Stimulated activated memory B cell treated with anti-CD40 and anti-IgM and Interleukin-4, amounts not matched to agents 10 μg/mL and 1 μg/mL and 100 μg/mL, for 72 hours (primary cell): ENCODE measurements around the gene LPO.

ENCODE experiments used
- ATAC-seq: fragments of 150-1000 bp; cut with Tn5 transposase; 2 replicates; pipeline ENCODE4 v1.10.0; 2021
- H3K27ac Mint-ChIP-seq: one replicate; pipeline ENCODE4 v1.8.0; 2022; ENCODE audit warnings: mild to moderate bottlenecking, mixed read lengths
- H3K27me3 Mint-ChIP-seq: one replicate; pipeline ENCODE4 v1.8.0; 2022; ENCODE audit warnings: mixed read lengths
- H3K36me3 Mint-ChIP-seq: one replicate; pipeline ENCODE4 v1.8.0; 2022; ENCODE audit warnings: mixed read lengths
- H3K4me1 Mint-ChIP-seq: one replicate; pipeline ENCODE4 v1.8.0; 2022; ENCODE audit warnings: mixed read lengths
- H3K4me3 Mint-ChIP-seq: one replicate; pipeline ENCODE4 v1.8.0; 2022; ENCODE audit warnings: mild to moderate bottlenecking, moderate library complexity, mixed read lengths
- H3K9me3 Mint-ChIP-seq: one replicate; pipeline ENCODE4 v1.8.0; 2022; ENCODE audit warnings: mixed read lengths

The LPO gene

GRCh38 chr17:58238147-58238634, at the start of gene LPO:
TSS of gene LPO (plus strand) at chr17:58238584. CDS start at chr17:58242980, 4,396 bp downstream.
- Mint-ChIP-seq H3K27ac (no peak within 1 kb of the TSS), H3K9me3 (no peaks in the 10 kb centered on the region), H3K4me1 (peaks cover 17% of the 10 kb centered on the region), H3K27me3 (peaks cover 37% of the 10 kb centered on the region), H3K36me3 (no peaks in the 10 kb centered on the region), H3K4me3 (no peak within 1 kb of the TSS)
- ATAC-seq, result no peak

GRCh38 chr17:58189436-58190146, 48.8 kb upstream of the LPO start:
- no peaks in the 10 kb centered on the region for H3K36me3 Mint-ChIP-seq
- H3K9me3 Mint-ChIP-seq, result no peaks in the 10 kb centered on the region
- peaks cover 14% of the 10 kb centered on the region for H3K4me1 Mint-ChIP-seq
- H3K27me3 Mint-ChIP-seq, result peaks cover 64% of the 10 kb centered on the region
- H3K27ac Mint-ChIP-seq, result no peak overlapping the region
- no peak overlapping the region for H3K4me3 Mint-ChIP-seq
- ATAC-seq, result no peak

- no peak for ATAC-seq
- H3K9me3 Mint-ChIP-seq, result no peaks in the 10 kb centered on the region
These were observed 47.0 kb upstream of the LPO start for GRCh38 chr17:58191241-58191896.

GRCh38 chr17:58192612-58193011, 45.8 kb upstream of the LPO start, which contains the start of gene EPX:
TSS of gene EPX (plus strand) at chr17:58192726. CDS start at chr17:58192847, 121 bp downstream.
- Mint-ChIP-seq H3K4me1 (no peaks in the 10 kb centered on the region), H3K27me3 (peaks cover 76% of the 10 kb centered on the region), H3K9me3 (no peaks in the 10 kb centered on the region), H3K36me3 (no peaks in the 10 kb centered on the region), H3K4me3 (no peak within 1 kb of the TSS), H3K27ac (no peak within 1 kb of the TSS)
- ATAC-seq, result no peak

More at GRCh38 chr17:58191241-58191896, 47.0 kb upstream of the LPO start:
- Mint-ChIP-seq H3K4me1 (peaks cover 3% of the 10 kb centered on the region), H3K27ac (no peak overlapping the region), H3K27me3 (peaks cover 73% of the 10 kb centered on the region), H3K4me3 (no peak overlapping the region), H3K36me3 (no peaks in the 10 kb centered on the region)

- Mint-ChIP-seq H3K9me3 (no peaks in the 10 kb centered on the region), H3K27ac (no peak overlapping the region), H3K4me1 (no peaks in the 10 kb centered on the region), H3K4me3 (no peak overlapping the region), H3K27me3 (peaks cover 82% of the 10 kb centered on the region), H3K36me3 (no peaks in the 10 kb centered on the region)
- no peak for ATAC-seq
These were observed 44.6 kb upstream of the LPO start for GRCh38 chr17:58193641-58194255.

- no peaks in the 10 kb centered on the region for H3K9me3 Mint-ChIP-seq
- H3K36me3 Mint-ChIP-seq, result no peaks in the 10 kb centered on the region
- no peak overlapping the region for H3K4me3 Mint-ChIP-seq
- ATAC-seq, result no peak
- H3K27me3 Mint-ChIP-seq, result peaks cover 83% of the 10 kb centered on the region
- H3K4me1 Mint-ChIP-seq, result peaks cover 6% of the 10 kb centered on the region
- H3K27ac Mint-ChIP-seq, result no peak overlapping the region
These were observed 42.8 kb upstream of the LPO start for GRCh38 chr17:58195518-58196123.

- H3K27me3 Mint-ChIP-seq, result peaks cover 73% of the 10 kb centered on the region
- no peak overlapping the region for H3K4me3 Mint-ChIP-seq
- H3K36me3 Mint-ChIP-seq, result no peaks in the 10 kb centered on the region
- H3K27ac Mint-ChIP-seq, result no peak overlapping the region
- peaks cover 6% of the 10 kb centered on the region for H3K4me1 Mint-ChIP-seq
- no peak for ATAC-seq
- no peaks in the 10 kb centered on the region for H3K9me3 Mint-ChIP-seq
These were observed 41.8 kb upstream of the LPO start for GRCh38 chr17:58196610-58197009.

- H3K27me3 Mint-ChIP-seq, result peaks cover 46% of the 10 kb centered on the region
- no peak overlapping the region for H3K27ac Mint-ChIP-seq
- H3K36me3 Mint-ChIP-seq, result peaks cover 3% of the 10 kb centered on the region
- H3K9me3 Mint-ChIP-seq, result no peaks in the 10 kb centered on the region
- peak; percentile 82 for ATAC-seq
- peak overlapping the region; percentile 13 for H3K4me3 Mint-ChIP-seq
- peaks cover 6% of the 10 kb centered on the region for H3K4me1 Mint-ChIP-seq
These were observed 38.3 kb upstream of the LPO start for GRCh38 chr17:58200024-58200633.

- H3K36me3 Mint-ChIP-seq, result peaks cover 18% of the 10 kb centered on the region
- no peaks in the 10 kb centered on the region for H3K9me3 Mint-ChIP-seq
- peaks cover 6% of the 10 kb centered on the region for H3K4me1 Mint-ChIP-seq
- H3K27ac Mint-ChIP-seq, result no peak overlapping the region
- H3K27me3 Mint-ChIP-seq, result peaks cover 25% of the 10 kb centered on the region
- no peak for ATAC-seq
- H3K4me3 Mint-ChIP-seq, result no peak overlapping the region
These were observed 35.5 kb upstream of the LPO start for GRCh38 chr17:58202859-58203258.

GRCh38 chr17:58204796-58205195, 33.6 kb upstream of the LPO start:
- Mint-ChIP-seq H3K27ac (no peak overlapping the region), H3K9me3 (no peaks in the 10 kb centered on the region)

GRCh38 chr17:58205936-58206335, 32.4 kb upstream of the LPO start:
- Mint-ChIP-seq H3K27ac (no peak overlapping the region), H3K4me1 (no peaks in the 10 kb centered on the region), H3K36me3 (peaks cover 45% of the 10 kb centered on the region), H3K27me3 (no peaks in the 10 kb centered on the region), H3K9me3 (no peaks in the 10 kb centered on the region), H3K4me3 (no peak overlapping the region)
- ATAC-seq, result no peak

More at GRCh38 chr17:58204796-58205195, 33.6 kb upstream of the LPO start:
- Mint-ChIP-seq H3K27me3 (peaks cover 7% of the 10 kb centered on the region), H3K4me3 (no peak overlapping the region), H3K36me3 (peaks cover 34% of the 10 kb centered on the region), H3K4me1 (peaks cover 6% of the 10 kb centered on the region)
- ATAC-seq, result no peak

GRCh38 chr17:58207451-58207850, 30.9 kb upstream of the LPO start:
- Mint-ChIP-seq H3K36me3 (peaks cover 52% of the 10 kb centered on the region), H3K27ac (no peak overlapping the region), H3K9me3 (no peaks in the 10 kb centered on the region), H3K4me3 (no peak overlapping the region), H3K27me3 (no peaks in the 10 kb centered on the region), H3K4me1 (no peaks in the 10 kb centered on the region)
- ATAC-seq, result no peak

GRCh38 chr17:58208344-58208743, 30.0 kb upstream of the LPO start:
- H3K27ac Mint-ChIP-seq, result no peak overlapping the region
- H3K4me3 Mint-ChIP-seq, result no peak overlapping the region
- no peaks in the 10 kb centered on the region for H3K4me1 Mint-ChIP-seq

GRCh38 chr17:58210922-58211321, 27.5 kb upstream of the LPO start:
- H3K27ac Mint-ChIP-seq, result no peak overlapping the region
- H3K4me3 Mint-ChIP-seq, result no peak overlapping the region
- H3K4me1 Mint-ChIP-seq, result no peaks in the 10 kb centered on the region
- ATAC-seq, result no peak
- no peaks in the 10 kb centered on the region for H3K9me3 Mint-ChIP-seq
- H3K27me3 Mint-ChIP-seq, result no peaks in the 10 kb centered on the region
- H3K36me3 Mint-ChIP-seq, result peaks cover 54% of the 10 kb centered on the region

More at GRCh38 chr17:58208344-58208743, 30.0 kb upstream of the LPO start:
- no peaks in the 10 kb centered on the region for H3K9me3 Mint-ChIP-seq
- ATAC-seq, result no peak
- H3K36me3 Mint-ChIP-seq, result peaks cover 58% of the 10 kb centered on the region
- no peaks in the 10 kb centered on the region for H3K27me3 Mint-ChIP-seq

- no peak for ATAC-seq
- peaks cover 13% of the 10 kb centered on the region for H3K4me1 Mint-ChIP-seq
- H3K27me3 Mint-ChIP-seq, result no peaks in the 10 kb centered on the region
- no peak overlapping the region for H3K27ac Mint-ChIP-seq
- H3K4me3 Mint-ChIP-seq, result no peak overlapping the region
- no peaks in the 10 kb centered on the region for H3K9me3 Mint-ChIP-seq
- H3K36me3 Mint-ChIP-seq, result peaks cover 22% of the 10 kb centered on the region
These were observed 22.7 kb upstream of the LPO start for GRCh38 chr17:58215685-58216084.
